NCI-H2081 (cell line): ENCODE data around the gene CHAMP1.
A peak's percentile ranks its signal among the peaks of the same experiment; 100 is the strongest.

Experiments
- DNase-seq, 2 experiments: peaks; one replicate each; lab custom pipeline; 2025; lab: John Stamatoyannopoulos, UW

The CHAMP1 gene

GRCh38 chr13:114314074-114314912 lies at the start of gene CHAMP1:
Gene CHAMP1 (plus strand): TSS chr13:114314503. CDS start chr13:114323843, 9,340 bp downstream.
- peak; percentile 93 to 96 for DNase-seq

- no peak for DNase-seq
Observed at GRCh38 chr13:114264886-114265611, 49.3 kb upstream of the CHAMP1 start.

GRCh38 chr13:114266241-114266640 lies 48.1 kb upstream of the CHAMP1 start:
- no peak for DNase-seq

GRCh38 chr13:114268344-114269280 lies 45.7 kb upstream of the CHAMP1 start:
- no peak for DNase-seq

- DNase-seq, result no peak
Observed at GRCh38 chr13:114269281-114269770, 45.0 kb upstream of the CHAMP1 start.

GRCh38 chr13:114272977-114273376 lies 41.3 kb upstream of the CHAMP1 start:
- DNase-seq, result no peak

GRCh38 chr13:114275304-114275703 lies 39.0 kb upstream of the CHAMP1 start:
- DNase-seq, result no peak

- DNase-seq, result no peak
Observed at GRCh38 chr13:114279146-114279545, 35.2 kb upstream of the CHAMP1 start.

- DNase-seq, result no peak
Observed at GRCh38 chr13:114279758-114280355, 34.4 kb upstream of the CHAMP1 start.

- DNase-seq, result peak; percentile 87 to 89
Observed at GRCh38 chr13:114281351-114282040, 32.8 kb upstream of the CHAMP1 start, which contains the start of gene UPF3A. Gene UPF3A (plus strand): TSS chr13:114281601. CDS start chr13:114281640, 39 bp downstream.

- DNase-seq, result peak in 1 of 2 experiments; percentile 41
Observed at GRCh38 chr13:114282041-114282670, 32.1 kb upstream of the CHAMP1 start.

- DNase-seq, result no peak
Observed at GRCh38 chr13:114283576-114283975, 30.7 kb upstream of the CHAMP1 start.

- DNase-seq, result no peak
Observed at GRCh38 chr13:114284680-114285079, 29.6 kb upstream of the CHAMP1 start.

- no peak for DNase-seq
Observed at GRCh38 chr13:114285166-114285808, 29.0 kb upstream of the CHAMP1 start.

GRCh38 chr13:114286808-114287207 lies 27.5 kb upstream of the CHAMP1 start:
- no peak for DNase-seq

- DNase-seq, result no peak
Observed at GRCh38 chr13:114288157-114288591, 26.1 kb upstream of the CHAMP1 start.

GRCh38 chr13:114296448-114296847 lies 17.9 kb upstream of the CHAMP1 start:
- no peak for DNase-seq

GRCh38 chr13:114296902-114297301 lies 17.4 kb upstream of the CHAMP1 start:
- no peak for DNase-seq

- no peak for DNase-seq
Observed at GRCh38 chr13:114298866-114299265, 15.4 kb upstream of the CHAMP1 start.
